Activated CD8-positive, alpha-beta memory T cell treated with anti-CD3 and anti-CD28 coated beads for 48 hours (primary cell): ENCODE results near the gene SUCO.
"Not testable (repeated sequence)": the region's sequence is repeated elsewhere in the genome, so short reads cannot be mapped to it uniquely, and the experiment has no call there.

Experiments
- DNase-seq, 3 experiments: peaks; one replicate each; pipeline ENCODE4 v3.0.0-alpha.2; 2020; ENCODE audit warnings: low read depth in 2 of 3, low spot score in 2 of 3

Gene SUCO, protein sequence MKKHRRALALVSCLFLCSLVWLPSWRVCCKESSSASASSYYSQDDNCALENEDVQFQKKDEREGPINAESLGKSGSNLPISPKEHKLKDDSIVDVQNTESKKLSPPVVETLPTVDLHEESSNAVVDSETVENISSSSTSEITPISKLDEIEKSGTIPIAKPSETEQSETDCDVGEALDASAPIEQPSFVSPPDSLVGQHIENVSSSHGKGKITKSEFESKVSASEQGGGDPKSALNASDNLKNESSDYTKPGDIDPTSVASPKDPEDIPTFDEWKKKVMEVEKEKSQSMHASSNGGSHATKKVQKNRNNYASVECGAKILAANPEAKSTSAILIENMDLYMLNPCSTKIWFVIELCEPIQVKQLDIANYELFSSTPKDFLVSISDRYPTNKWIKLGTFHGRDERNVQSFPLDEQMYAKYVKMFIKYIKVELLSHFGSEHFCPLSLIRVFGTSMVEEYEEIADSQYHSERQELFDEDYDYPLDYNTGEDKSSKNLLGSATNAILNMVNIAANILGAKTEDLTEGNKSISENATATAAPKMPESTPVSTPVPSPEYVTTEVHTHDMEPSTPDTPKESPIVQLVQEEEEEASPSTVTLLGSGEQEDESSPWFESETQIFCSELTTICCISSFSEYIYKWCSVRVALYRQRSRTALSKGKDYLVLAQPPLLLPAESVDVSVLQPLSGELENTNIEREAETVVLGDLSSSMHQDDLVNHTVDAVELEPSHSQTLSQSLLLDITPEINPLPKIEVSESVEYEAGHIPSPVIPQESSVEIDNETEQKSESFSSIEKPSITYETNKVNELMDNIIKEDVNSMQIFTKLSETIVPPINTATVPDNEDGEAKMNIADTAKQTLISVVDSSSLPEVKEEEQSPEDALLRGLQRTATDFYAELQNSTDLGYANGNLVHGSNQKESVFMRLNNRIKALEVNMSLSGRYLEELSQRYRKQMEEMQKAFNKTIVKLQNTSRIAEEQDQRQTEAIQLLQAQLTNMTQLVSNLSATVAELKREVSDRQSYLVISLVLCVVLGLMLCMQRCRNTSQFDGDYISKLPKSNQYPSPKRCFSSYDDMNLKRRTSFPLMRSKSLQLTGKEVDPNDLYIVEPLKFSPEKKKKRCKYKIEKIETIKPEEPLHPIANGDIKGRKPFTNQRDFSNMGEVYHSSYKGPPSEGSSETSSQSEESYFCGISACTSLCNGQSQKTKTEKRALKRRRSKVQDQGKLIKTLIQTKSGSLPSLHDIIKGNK (N-terminal part only)

DNA sequence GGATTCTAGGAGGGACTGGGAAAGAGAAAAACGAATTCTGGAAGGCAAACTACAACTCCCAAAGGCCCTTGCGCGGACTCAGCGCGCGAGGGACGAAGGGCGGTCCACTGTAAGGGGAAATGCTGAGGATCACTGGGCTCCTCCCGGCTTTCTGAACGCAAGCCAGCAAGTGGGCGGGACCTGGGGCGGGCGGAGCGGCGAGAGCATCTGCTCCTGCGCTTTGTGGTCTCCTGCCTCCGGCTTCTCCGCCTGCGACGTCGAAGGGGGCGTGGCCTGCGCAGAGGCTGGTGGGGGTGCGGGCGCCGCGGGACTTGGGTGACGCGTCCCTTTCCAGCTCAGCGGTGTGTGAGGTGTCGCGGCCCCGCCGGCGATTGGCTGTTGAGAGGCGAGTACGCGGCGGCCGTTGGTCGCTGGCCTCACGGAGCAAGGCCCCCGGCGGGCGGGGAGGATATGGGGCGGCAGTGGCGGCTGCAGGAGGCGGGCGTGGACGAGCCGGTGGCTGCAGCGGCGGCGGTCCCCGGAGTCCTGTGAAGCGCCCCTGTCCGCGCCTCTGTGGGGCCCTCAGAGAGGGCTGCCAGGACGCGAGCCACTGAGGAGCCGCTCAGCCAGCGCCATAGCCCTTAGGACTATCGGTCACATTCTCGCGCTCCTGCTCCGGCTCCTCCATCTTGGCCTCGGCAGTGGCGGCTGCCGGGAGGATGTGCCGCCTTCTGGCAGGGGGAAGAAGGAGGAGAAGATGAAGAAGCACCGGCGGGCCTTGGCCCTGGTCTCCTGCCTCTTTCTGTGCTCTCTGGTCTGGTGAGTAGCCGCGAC is at the start of gene SUCO:
Gene SUCO (plus strand): TSS at position 451 of the 813 bp plus-strand sequence. CDS start 286 bp downstream, at position 737.
- peak; percentile 94 to 100 (median 97) for DNase-seq

DNA sequence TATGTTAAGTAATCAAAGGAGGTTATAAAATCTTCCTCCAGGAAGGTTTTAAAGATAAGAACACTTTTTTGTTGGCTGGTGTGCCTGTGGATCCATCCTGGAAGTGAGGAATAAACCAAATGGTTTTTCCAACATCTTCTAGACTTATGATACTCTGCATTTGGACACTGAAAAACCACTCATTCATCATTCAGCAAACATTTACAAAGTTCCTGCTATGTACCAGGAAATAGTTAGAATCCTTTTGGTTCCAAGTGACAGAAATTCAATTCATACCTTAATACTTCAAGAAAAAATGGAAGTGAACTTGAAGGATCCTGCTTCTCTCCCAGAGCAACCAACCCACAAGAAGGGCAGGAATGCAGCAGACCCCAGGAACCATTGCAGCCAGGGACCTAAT is 49.5 kb upstream of the SUCO start:
- no peak for DNase-seq

DNA sequence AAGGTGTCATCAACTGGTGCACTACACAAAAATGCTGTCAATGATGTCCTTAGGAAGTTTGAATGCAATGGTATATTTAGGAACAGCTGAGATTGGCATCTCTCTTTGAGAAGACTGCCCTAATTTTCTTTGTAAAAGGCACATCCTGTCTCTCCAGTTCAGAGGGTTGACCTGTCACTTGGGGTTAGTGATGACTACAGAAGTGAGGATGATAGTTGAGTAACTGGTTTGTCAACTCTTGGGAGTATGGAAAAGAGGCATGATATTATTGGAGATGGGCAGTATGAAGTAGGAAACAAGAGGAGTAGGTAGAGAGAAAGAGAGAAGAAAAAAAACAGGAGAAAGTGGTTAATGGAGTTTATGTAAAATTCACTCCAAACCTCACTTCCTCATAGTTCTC is 48.7 kb upstream of the SUCO start:
- no peak for DNase-seq

DNA sequence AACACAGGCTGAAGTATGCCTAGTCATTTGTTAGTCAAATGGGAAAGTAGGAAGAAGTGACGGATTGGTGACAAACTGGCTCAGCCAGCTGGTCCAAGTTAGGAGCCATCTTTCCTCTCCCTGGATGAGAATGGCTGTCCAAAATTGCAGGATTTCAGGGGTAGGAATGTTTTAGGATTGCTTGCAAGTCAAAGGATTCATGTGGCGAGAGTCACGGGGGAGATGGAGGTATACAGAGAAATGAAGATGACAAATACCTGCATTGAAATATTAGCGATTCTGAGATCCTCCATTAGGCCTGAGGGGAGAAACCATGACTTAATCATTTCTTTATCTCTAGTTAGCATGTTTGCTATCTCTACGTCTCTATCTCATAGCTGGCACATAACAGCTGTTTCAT is 47.3 kb upstream of the SUCO start:
- DNase-seq = no peak

DNA sequence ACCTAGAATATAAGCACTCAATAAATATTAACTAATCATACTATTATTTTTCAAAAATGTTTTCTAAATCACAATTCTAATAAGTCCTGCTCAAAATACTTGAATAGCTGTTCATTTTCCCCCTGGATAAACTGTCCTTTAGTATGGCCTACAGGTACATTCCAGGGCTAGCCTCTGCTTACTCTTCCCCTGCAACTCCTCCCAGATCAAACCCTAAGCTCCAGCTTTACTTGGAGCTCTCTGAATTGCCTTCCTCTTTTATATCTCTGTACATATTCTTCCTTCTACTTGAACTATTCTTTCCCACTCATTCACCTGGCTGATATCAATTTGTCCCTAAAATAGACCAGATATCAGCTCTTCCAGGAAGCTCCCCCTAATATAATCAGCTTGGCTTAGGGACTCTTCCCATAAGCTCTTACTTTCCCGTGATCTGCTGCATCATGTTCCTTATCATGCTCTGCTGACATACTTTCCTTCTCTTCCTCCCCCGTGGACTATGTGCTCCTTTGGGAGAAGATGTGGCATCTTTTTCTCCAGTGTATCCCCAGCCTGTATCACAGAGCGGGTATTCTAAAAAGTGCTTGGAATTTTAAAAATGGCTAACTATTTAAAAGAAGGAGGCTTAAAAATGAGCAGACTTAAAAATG is 46.0 kb upstream of the SUCO start:
- no peak for DNase-seq

DNA sequence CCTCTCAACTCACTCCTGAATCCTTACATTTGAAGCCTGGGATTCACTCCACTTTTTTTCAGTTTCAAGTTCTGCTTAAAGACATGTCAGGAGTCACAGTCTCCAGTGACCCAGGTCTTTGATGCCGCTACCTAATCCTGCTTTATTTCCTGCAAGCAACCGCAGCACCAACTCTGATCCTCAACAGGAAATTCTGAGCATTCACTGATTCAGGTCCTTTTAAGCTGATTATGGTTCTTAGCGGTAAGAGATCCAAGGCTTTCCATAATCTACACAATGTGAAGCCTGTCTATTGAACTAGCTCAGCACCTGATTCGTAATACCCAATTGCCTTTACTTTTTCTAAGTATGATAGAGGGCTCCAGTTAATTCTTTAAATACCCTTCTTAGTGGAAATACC is 45.4 kb upstream of the SUCO start:
- DNase-seq = no peak

DNA sequence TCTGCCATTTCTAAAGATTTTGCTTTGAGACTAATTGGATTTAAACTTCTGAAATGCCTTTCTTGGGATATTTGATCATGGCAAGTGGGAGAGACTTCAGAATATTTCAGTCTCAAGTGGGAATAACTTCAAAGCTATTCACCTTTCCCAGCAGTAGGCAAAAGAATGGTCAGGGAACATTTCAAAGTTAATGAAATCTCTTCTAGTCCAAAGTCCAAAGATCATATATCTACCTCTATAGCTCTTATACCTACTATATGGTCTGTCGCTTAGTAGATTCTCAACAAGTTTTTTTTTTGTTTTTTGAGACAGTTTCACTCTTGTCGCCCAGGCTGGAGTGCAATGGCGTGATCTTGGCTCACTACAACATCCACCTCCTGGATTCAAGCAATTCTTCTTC is 44.6 kb upstream of the SUCO start:
- no peak for DNase-seq

DNA sequence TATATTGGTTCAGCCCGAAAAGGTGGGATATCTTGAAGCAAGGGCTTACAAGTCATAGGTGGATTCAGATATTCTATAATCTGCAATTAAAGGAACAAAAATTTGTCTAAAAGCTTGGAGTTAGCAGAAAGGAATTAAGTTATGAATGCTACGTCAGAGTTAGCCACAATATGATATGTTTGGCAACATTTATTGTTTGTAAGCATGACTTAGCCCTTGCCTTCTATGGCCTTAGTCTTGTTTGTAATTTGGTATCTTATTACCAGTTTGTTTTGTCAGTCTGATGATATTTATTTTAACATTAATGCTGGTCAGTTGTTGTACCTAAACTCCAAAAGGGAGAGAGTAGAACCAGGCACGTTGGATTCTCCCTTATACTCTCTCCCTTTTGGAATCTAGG is 43.1 kb upstream of the SUCO start:
- DNase-seq = no peak

DNA sequence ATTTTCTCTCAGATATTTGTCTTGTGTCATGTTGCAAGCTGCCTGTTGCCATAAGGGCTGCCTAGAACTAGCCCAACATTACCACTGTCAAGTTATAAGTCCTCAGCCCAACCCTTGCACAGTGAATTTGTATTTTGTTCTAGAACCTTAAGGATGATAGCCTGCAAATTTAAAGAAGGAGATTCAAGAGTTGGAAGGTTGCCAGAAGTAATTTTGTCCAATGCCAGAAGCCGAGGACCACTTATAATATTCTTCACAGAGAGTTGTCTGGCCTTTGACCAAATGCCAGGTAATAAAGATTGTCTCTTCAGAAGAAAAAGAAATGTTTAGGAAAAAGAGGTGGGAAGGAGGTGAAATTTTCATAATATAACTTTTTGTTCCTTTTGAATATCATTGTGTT is 40.5 kb upstream of the SUCO start:
- DNase-seq = no peak

DNA sequence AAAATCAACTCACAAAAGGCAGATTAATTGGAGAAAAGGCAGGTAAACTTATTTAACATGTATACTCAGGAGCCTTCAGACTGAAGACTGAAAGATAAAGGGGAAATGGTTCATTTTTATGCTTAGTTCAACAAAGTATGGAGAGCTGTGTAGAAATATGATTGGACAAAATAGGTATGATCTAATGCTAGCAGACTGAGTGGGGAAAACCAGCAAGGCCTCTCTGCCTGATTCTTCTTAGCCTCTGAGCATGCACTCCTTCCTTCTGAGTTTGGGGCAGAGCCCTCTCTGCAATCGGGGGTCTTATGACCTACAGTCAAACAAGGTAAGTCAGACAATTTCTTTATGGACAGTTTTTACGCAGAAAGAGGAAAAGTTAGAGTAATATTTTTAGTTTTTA is 38.8 kb upstream of the SUCO start:
- DNase-seq = no peak

DNA sequence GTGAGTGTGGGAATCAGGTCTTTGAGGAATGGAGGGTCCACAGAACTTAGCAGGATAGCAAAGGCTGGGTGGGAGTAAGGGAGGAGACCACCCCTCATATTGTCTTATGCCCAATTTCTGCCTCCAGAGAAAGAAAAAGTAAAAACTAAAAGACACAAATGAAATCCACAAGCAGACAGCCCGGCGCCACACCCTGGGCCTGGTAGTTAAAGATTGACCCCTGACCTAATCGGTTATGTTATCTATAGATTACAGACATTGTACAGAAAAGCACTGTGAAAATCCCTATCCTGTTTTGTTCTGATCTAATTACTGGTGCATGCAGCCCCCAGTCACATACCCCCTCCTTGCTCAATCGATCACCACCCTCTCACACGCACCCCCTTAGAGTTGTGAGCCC is 36.8 kb upstream of the SUCO start:
- DNase-seq = not testable (repeated sequence)

DNA sequence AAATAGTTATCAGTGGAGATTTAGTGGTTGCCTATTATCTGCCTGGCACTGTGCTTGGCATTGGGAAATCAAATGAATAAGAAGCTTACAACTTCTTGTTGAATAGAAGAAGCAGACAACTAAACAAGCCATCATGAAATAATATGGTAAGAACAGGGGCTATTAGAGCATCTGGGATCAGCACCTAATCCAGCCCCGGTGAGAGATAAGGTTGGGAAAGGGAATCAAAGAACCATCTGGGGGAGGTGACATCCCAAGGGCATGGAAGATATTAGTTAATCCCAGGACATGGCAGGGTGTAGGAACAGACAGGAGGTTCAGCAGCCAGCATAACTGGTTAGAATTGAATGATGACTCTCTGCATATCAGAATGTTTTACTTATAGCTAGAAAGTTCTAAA is 36.3 kb upstream of the SUCO start:
- no peak for DNase-seq

DNA sequence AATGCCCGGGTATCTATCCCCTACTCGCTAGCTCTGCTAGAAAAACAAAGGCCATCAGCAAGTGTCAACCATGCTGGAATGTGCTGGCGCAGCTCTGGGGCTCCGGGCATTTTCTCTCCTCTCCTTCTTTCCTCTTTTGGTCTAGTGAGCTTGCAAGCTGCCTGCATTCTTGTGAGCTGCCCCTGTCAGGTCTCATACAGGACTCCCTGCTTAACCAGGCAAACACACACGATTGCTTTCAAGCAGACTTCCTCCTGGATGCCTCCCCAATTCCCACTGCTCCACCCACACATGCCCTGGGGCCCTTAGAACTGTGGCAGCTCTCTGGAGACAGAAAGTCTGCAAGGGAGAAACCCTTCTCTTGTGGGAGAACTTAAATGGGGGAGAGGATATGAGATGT is 35.7 kb upstream of the SUCO start:
- DNase-seq = no peak

DNA sequence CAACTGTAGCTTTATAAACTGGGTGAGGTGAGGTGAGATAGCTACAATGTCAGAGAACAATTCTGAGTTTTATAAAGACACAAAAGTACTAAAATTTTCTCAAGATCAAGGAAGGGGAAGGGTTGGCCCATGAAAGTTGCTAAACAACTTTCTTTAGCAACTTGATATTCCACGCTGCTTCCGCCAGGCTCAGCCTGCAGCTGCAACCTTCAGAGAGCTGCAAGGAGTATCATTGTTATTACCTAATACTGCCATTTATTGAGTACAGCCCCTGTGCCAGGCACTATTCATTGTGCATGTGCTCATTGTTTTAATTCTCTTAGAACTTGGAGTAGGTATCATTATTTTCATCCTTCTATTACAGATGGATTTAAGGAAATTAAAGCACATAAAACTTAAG is 34.1 kb upstream of the SUCO start:
- no peak for DNase-seq

DNA sequence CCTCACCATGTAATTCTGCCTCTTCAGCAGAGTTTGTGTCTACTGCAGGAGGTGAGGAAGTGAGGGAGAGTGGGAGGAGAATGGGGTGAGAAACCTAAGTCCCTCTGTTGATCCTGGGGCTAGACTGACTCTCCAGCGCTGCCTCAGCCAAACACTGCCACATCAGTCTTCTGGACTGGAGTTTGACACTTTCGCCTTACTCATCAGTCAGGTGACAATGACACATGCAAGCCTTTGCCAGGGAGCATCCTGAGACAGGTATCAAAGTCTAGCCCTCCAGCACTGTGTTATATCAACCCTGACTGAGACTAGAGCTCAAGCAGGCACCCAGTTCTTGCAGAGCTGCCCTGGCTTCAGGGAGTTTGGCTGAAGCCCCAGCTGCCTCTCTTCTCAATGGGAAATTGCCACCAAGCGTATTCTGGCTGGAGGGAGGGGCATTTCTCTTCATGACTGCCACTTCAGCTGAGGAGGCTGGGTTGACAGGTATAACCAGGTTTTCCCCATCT is 33.3 kb upstream of the SUCO start:
- no peak for DNase-seq

DNA sequence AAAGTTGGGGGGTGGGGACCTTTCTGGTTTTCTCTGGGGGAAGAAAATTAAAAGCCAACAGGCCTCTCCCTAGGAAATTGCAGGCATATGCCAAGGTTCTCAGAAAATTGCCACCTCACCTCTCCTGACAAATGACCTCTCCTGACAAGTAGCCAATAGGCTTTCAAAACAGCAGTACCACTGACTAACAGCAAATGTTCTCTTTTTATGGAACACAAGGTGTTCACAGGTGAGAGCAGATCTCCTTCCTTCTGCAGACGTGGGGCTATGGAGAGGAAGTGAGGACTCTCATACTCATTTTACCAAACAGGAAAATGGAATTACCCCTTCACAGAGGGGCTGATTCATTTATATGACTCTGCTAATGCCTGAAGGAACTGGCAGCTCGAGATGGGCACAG is 32.7 kb upstream of the SUCO start:
- no peak for DNase-seq

DNA sequence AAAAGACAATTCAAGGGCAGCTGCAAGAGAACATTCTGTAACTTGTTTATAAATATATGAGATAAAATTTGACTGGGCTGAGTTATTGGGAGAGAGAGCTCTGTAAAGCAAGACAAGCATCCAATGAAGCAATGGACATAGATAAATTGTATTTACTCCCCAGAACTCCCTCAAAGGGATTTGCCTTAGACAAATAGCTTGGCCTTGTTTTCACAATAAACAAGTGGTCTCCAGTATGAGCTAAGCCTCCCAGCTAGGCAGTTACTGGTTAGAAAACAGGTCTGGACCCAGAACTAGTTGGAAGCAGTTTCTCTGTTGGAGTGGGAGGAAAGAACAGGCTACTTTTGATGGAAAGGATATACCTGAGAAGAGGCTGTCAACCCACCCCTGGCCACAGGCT is 25.2 kb upstream of the SUCO start:
- DNase-seq = no peak

DNA sequence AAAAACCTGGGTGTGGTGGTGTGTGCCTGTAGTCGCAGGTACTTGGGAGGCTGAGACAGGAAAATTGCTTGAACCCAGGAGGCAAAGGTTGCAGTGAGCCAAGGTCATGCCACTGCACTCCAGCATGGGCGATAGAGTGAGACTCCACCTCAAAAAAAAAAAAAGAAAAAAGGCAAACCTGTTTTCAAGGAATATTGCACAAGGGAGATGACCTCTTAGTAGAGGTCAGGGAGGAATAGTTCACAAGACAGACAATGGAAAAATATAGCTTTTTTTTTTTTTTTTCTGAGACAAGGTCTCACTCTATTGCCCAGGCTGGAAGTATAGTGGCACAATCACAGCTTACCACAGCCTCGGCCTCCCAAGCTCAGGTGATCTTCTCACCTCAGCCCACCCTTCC is 22.5 kb upstream of the SUCO start:
- DNase-seq = no peak

DNA sequence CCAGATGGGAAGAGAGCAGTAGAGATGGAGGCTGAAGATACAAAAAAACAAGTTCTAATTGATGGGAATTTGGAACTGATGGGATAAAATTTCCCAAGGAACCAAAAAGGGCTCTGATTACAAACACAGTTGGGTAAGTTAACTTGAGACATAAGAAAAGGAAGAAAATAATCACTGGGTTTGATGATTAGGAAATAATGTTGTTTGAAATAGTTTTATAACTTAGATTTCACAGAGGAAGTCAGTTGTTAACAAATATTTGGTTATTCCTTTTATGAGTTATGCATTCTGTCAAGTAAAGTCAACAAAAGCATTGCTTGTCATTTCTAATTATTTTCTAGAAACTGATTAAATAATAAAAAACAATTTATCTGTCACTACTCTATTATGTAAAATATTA is 20.4 kb upstream of the SUCO start:
- DNase-seq = no peak

DNA sequence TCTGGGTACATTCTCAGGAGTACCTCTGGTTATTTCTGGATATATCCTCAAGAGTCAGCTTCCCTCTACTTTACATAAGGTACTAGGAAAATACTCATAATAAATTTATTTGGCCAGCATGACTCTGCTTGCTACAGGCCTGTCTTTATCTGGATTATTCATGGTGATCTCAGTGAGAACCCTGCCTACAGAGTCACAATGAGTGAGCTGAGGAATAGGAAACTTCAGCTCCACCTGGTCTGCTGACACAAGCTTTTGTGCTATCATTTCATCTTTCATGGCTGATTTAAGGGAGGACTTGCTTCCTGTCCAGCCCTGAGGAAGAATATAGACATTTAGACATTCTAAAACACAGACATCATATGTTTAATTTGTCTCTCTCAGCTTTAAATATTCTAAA is 19.5 kb upstream of the SUCO start:
- no peak for DNase-seq
